ENCODE data around the gene NDST3. TPM values are rescaled to one million over a fixed set of nuclear protein-coding genes. Genes with fewer than 3 reads are reported as not detected.

NDST3 gene
- total and polyA plus RNA-seq, 4 donors: 0.36 to 2.8 (median 1.4) TPM

GRCh38 chr4:118120120-118120760, 86.0 kb downstream of the NDST3 start:
- no peak overlapping the region for H3K4me3 ChIP-seq (ENCODE audit: low read depth in 1 of 3, low read length in 3 of 3)
- no peak overlapping the region for H3K9ac ChIP-seq (ENCODE audit: low read depth in 1 of 2, low read length in 2 of 2)
- H3K27me3 ChIP-seq (ENCODE audit: control insufficient read depth in 4 of 4, insufficient read depth in 4 of 4, low read length in 3 of 4): no peaks in the 10 kb centered on the region
- no peaks in the 10 kb centered on the region for H3K36me3 ChIP-seq (ENCODE audit: control insufficient read depth in 4 of 4, insufficient read depth in 3 of 4, low read depth in 1 of 4, low read length in 3 of 4)
- TF ChIP-seq, protein P1, sequence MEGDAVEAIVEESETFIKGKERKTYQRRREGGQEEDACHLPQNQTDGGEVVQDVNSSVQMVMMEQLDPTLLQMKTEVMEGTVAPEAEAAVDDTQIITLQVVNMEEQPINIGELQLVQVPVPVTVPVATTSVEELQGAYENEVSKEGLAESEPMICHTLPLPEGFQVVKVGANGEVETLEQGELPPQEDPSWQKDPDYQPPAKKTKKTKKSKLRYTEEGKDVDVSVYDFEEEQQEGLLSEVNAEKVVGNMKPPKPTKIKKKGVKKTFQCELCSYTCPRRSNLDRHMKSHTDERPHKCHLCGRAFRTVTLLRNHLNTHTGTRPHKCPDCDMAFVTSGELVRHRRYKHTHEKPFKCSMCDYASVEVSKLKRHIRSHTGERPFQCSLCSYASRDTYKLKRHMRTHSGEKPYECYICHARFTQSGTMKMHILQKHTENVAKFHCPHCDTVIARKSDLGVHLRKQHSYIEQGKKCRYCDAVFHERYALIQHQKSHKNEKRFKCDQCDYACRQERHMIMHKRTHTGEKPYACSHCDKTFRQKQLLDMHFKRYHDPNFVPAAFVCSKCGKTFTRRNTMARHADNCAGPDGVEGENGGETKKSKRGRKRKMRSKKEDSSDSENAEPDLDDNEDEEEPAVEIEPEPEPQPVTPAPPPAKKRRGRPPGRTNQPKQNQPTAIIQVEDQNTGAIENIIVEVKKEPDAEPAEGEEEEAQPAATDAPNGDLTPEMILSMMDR (IDR thresholded peaks at IDR 0.05; ENCODE audit: low read depth, low read length, missing input control): no peak
- no peak for TF ChIP-seq MAX (IDR thresholded peaks at IDR 0.05)
- 55% methylated on average over 5 of the region's 5 CpGs for WGBS
- DNase-seq (ENCODE audit: low spot score): no peak
- H3K27ac ChIP-seq (ENCODE audit: low read depth in 1 of 2, low read length in 2 of 2): no peak overlapping the region
- no peaks in the 10 kb centered on the region for H3K4me1 ChIP-seq (ENCODE audit: control insufficient read depth in 4 of 4, insufficient read depth in 4 of 4, low read length in 3 of 4)
- H3K9me3 ChIP-seq (ENCODE audit: control insufficient read depth in 4 of 4, low read length in 3 of 4): no peaks in the 10 kb centered on the region

- 87% methylated on average over 1 of the region's 1 CpG for WGBS
- no peak for DNase-seq (ENCODE audit: low spot score)
- TF ChIP-seq, protein P2, sequence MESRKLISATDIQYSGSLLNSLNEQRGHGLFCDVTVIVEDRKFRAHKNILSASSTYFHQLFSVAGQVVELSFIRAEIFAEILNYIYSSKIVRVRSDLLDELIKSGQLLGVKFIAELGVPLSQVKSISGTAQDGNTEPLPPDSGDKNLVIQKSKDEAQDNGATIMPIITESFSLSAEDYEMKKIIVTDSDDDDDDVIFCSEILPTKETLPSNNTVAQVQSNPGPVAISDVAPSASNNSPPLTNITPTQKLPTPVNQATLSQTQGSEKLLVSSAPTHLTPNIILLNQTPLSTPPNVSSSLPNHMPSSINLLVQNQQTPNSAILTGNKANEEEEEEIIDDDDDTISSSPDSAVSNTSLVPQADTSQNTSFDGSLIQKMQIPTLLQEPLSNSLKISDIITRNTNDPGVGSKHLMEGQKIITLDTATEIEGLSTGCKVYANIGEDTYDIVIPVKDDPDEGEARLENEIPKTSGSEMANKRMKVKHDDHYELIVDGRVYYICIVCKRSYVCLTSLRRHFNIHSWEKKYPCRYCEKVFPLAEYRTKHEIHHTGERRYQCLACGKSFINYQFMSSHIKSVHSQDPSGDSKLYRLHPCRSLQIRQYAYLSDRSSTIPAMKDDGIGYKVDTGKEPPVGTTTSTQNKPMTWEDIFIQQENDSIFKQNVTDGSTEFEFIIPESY (IDR thresholded peaks at IDR 0.05): no peak
- TF ChIP-seq RXRA (IDR thresholded peaks at IDR 0.05): no peak
- TF ChIP-seq TAF1 (conservative IDR thresholded peaks at IDR 0.05): no peak
- Histone ChIP-seq H3K27ac (ENCODE audit: low read depth in 1 of 2, low read length in 2 of 2) (no peak overlapping the region), H3K27me3 (ENCODE audit: control insufficient read depth in 4 of 4, insufficient read depth in 4 of 4, low read length in 3 of 4) (no peaks in the 10 kb centered on the region), H3K4me3 (ENCODE audit: low read depth in 1 of 3, low read length in 3 of 3) (no peak overlapping the region), H3K4me1 (ENCODE audit: control insufficient read depth in 4 of 4, insufficient read depth in 4 of 4, low read length in 3 of 4) (no peaks in the 10 kb centered on the region), H3K36me3 (ENCODE audit: control insufficient read depth in 4 of 4, insufficient read depth in 3 of 4, low read depth in 1 of 4, low read length in 3 of 4) (no peaks in the 10 kb centered on the region), H3K9me3 (ENCODE audit: control insufficient read depth in 4 of 4, low read length in 3 of 4) (no peaks in the 10 kb centered on the region), H3K9ac (ENCODE audit: low read depth in 1 of 2, low read length in 2 of 2) (no peak overlapping the region)
Observed at GRCh38 chr4:118124997-118125396, 90.7 kb downstream of the NDST3 start.

- Histone ChIP-seq H3K4me3 (ENCODE audit: low read depth in 1 of 3, low read length in 3 of 3) (no peak overlapping the region), H3K27me3 (ENCODE audit: control insufficient read depth in 4 of 4, insufficient read depth in 4 of 4, low read length in 3 of 4) (no peaks in the 10 kb centered on the region), H3K4me1 (ENCODE audit: control insufficient read depth in 4 of 4, insufficient read depth in 4 of 4, low read length in 3 of 4) (no peaks in the 10 kb centered on the region), H3K27ac (ENCODE audit: low read depth in 1 of 2, low read length in 2 of 2) (no peak overlapping the region), H3K36me3 (ENCODE audit: control insufficient read depth in 4 of 4, insufficient read depth in 3 of 4, low read depth in 1 of 4, low read length in 3 of 4) (no peaks in the 10 kb centered on the region), H3K9ac (ENCODE audit: low read depth in 1 of 2, low read length in 2 of 2) (no peak overlapping the region), H3K9me3 (ENCODE audit: control insufficient read depth in 4 of 4, low read length in 3 of 4) (no peaks in the 10 kb centered on the region)
- no peak for DNase-seq (ENCODE audit: low spot score)
- TF ChIP-seq FOXA1 (IDR thresholded peaks at IDR 0.05): no peak
- TF ChIP-seq EGR1 (IDR thresholded peaks at IDR 0.05; ENCODE audit: low read depth in 2 of 2): no peak
- TF ChIP-seq REST (IDR thresholded peaks at IDR 0.05): no peak
- no peak for TF ChIP-seq JUND (IDR thresholded peaks at IDR 0.05)
- TF ChIP-seq HNF4A (conservative IDR thresholded peaks at IDR 0.05): no peak
- no peak for TF ChIP-seq TAF1 (conservative IDR thresholded peaks at IDR 0.05)
- TF ChIP-seq GABPA (IDR thresholded peaks at IDR 0.05 in 1 of 2, conservative IDR thresholded peaks at IDR 0.05 in 1 of 2): no peak
- WGBS: 84% methylated on average over 1 of the region's 1 CpG
Observed at GRCh38 chr4:118139241-118139640, 105.0 kb downstream of the NDST3 start.

Measured in liver (tissue), 9 donors.